ENCODE measurements around the gene TMEM35A. TPM values are rescaled to one million over a fixed set of nuclear protein-coding genes. Genes with fewer than 3 reads are reported as not detected.

TMEM35A gene
- total and polyA plus RNA-seq, 4 donors, result 0.02 to 0.08 TPM; not detected in 2

DNA sequence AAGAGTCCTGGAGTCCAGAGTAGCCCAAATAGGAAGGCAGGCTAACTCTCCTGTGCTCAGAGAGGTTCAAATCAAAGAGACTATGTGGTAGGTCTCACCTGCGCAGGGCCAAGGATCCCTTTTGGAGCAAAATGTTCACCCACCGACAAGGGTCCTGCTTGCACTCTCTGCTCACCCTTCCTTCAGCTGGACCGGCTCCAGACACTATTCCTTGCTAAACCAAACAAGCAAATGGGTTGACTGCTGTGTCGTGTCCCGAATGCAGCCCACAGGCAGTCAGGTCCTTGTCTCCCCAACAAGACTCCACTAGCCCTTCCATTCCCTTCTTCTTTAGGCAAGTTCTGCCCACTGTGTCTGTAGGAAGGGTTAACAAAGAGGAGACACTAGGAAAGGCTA is 27.5 kb upstream of the TMEM35A start:
- Histone ChIP-seq H3K4me1 (ENCODE audit: control insufficient read depth in 4 of 4, insufficient read depth in 4 of 4, low read length in 3 of 4) (peaks cover 0 to 6% (median 1%) of the 10 kb centered on the region in 4 donors), H3K4me3 (ENCODE audit: low read depth in 1 of 3, low read length in 3 of 3) (peak overlapping the region; percentile 70 to 74 (median 72)), H3K36me3 (ENCODE audit: control insufficient read depth in 4 of 4, insufficient read depth in 3 of 4, low read depth in 1 of 4, low read length in 3 of 4) (no peaks in the 10 kb centered on the region), H3K9me3 (ENCODE audit: control insufficient read depth in 4 of 4, low read length in 3 of 4) (no peaks in the 10 kb centered on the region), H3K27me3 (ENCODE audit: control insufficient read depth in 4 of 4, insufficient read depth in 4 of 4, low read length in 3 of 4) (no peaks in the 10 kb centered on the region), H3K9ac (ENCODE audit: low read depth in 1 of 2, low read length in 2 of 2) (peak overlapping the region; percentile 43 to 89), H3K27ac (ENCODE audit: low read depth in 1 of 2, low read length in 2 of 2) (peak overlapping the region; percentile 81 to 94)
- WGBS, result 14% methylated on average over 5 of the region's 5 CpGs
- DNase-seq (ENCODE audit: low spot score), result no peak
- TF ChIP-seq TAF1 (conservative IDR thresholded peaks at IDR 0.05) (no peak), RXRA (IDR thresholded peaks at IDR 0.05) (no peak), RAD21 (IDR thresholded peaks at IDR 0.05) (no peak), YY1 (IDR thresholded peaks at IDR 0.05) (no peak), FOXA2 (IDR thresholded peaks at IDR 0.05) (no peak), EGR1 (IDR thresholded peaks at IDR 0.05; ENCODE audit: low read depth in 2 of 2) (no peak), GABPA (IDR thresholded peaks at IDR 0.05 in 1 of 2, conservative IDR thresholded peaks at IDR 0.05 in 1 of 2) (no peak), NR2F2 (IDR thresholded peaks at IDR 0.05) (no peak), SP1 (IDR thresholded peaks at IDR 0.05) (no peak), HNF4G (IDR thresholded peaks at IDR 0.05) (no peak), JUND (IDR thresholded peaks at IDR 0.05) (no peak), FOXA1 (IDR thresholded peaks at IDR 0.05) (no peak), HNF4A (conservative IDR thresholded peaks at IDR 0.05) (no peak)
- TF ChIP-seq, protein P1, sequence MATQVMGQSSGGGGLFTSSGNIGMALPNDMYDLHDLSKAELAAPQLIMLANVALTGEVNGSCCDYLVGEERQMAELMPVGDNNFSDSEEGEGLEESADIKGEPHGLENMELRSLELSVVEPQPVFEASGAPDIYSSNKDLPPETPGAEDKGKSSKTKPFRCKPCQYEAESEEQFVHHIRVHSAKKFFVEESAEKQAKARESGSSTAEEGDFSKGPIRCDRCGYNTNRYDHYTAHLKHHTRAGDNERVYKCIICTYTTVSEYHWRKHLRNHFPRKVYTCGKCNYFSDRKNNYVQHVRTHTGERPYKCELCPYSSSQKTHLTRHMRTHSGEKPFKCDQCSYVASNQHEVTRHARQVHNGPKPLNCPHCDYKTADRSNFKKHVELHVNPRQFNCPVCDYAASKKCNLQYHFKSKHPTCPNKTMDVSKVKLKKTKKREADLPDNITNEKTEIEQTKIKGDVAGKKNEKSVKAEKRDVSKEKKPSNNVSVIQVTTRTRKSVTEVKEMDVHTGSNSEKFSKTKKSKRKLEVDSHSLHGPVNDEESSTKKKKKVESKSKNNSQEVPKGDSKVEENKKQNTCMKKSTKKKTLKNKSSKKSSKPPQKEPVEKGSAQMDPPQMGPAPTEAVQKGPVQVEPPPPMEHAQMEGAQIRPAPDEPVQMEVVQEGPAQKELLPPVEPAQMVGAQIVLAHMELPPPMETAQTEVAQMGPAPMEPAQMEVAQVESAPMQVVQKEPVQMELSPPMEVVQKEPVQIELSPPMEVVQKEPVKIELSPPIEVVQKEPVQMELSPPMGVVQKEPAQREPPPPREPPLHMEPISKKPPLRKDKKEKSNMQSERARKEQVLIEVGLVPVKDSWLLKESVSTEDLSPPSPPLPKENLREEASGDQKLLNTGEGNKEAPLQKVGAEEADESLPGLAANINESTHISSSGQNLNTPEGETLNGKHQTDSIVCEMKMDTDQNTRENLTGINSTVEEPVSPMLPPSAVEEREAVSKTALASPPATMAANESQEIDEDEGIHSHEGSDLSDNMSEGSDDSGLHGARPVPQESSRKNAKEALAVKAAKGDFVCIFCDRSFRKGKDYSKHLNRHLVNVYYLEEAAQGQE (IDR thresholded peaks at IDR 0.05), result no peak
- TF ChIP-seq, protein P2, sequence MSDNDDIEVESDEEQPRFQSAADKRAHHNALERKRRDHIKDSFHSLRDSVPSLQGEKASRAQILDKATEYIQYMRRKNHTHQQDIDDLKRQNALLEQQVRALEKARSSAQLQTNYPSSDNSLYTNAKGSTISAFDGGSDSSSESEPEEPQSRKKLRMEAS (IDR thresholded peaks at IDR 0.05), result no peak
- TF ChIP-seq, protein P3, sequence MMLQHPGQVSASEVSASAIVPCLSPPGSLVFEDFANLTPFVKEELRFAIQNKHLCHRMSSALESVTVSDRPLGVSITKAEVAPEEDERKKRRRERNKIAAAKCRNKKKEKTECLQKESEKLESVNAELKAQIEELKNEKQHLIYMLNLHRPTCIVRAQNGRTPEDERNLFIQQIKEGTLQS (IDR thresholded peaks at IDR 0.05), result no peak
- TF ChIP-seq, protein P4, sequence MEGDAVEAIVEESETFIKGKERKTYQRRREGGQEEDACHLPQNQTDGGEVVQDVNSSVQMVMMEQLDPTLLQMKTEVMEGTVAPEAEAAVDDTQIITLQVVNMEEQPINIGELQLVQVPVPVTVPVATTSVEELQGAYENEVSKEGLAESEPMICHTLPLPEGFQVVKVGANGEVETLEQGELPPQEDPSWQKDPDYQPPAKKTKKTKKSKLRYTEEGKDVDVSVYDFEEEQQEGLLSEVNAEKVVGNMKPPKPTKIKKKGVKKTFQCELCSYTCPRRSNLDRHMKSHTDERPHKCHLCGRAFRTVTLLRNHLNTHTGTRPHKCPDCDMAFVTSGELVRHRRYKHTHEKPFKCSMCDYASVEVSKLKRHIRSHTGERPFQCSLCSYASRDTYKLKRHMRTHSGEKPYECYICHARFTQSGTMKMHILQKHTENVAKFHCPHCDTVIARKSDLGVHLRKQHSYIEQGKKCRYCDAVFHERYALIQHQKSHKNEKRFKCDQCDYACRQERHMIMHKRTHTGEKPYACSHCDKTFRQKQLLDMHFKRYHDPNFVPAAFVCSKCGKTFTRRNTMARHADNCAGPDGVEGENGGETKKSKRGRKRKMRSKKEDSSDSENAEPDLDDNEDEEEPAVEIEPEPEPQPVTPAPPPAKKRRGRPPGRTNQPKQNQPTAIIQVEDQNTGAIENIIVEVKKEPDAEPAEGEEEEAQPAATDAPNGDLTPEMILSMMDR (IDR thresholded peaks at IDR 0.05; ENCODE audit: low read depth, low read length, missing input control), result no peak
- TF ChIP-seq, protein P5, sequence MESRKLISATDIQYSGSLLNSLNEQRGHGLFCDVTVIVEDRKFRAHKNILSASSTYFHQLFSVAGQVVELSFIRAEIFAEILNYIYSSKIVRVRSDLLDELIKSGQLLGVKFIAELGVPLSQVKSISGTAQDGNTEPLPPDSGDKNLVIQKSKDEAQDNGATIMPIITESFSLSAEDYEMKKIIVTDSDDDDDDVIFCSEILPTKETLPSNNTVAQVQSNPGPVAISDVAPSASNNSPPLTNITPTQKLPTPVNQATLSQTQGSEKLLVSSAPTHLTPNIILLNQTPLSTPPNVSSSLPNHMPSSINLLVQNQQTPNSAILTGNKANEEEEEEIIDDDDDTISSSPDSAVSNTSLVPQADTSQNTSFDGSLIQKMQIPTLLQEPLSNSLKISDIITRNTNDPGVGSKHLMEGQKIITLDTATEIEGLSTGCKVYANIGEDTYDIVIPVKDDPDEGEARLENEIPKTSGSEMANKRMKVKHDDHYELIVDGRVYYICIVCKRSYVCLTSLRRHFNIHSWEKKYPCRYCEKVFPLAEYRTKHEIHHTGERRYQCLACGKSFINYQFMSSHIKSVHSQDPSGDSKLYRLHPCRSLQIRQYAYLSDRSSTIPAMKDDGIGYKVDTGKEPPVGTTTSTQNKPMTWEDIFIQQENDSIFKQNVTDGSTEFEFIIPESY (IDR thresholded peaks at IDR 0.05), result no peak
